ENCODE measurements around the gene TASP1.

- TF ChIP-seq, protein P1, sequence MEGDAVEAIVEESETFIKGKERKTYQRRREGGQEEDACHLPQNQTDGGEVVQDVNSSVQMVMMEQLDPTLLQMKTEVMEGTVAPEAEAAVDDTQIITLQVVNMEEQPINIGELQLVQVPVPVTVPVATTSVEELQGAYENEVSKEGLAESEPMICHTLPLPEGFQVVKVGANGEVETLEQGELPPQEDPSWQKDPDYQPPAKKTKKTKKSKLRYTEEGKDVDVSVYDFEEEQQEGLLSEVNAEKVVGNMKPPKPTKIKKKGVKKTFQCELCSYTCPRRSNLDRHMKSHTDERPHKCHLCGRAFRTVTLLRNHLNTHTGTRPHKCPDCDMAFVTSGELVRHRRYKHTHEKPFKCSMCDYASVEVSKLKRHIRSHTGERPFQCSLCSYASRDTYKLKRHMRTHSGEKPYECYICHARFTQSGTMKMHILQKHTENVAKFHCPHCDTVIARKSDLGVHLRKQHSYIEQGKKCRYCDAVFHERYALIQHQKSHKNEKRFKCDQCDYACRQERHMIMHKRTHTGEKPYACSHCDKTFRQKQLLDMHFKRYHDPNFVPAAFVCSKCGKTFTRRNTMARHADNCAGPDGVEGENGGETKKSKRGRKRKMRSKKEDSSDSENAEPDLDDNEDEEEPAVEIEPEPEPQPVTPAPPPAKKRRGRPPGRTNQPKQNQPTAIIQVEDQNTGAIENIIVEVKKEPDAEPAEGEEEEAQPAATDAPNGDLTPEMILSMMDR (IDR thresholded peaks at IDR 0.05; ENCODE audit: extremely low read depth in 1 of 2, insufficient read depth in 1 of 2, low read depth in 1 of 2, low read length in 2 of 2), result no peak
- TF ChIP-seq POLR2AphosphoS5 (IDR thresholded peaks at IDR 0.05; ENCODE audit: insufficient read depth, low read depth, low read length), result no peak
- TF ChIP-seq EZH2 (IDR thresholded peaks at IDR 0.05; ENCODE audit: borderline replicate concordance, low read depth, low read length, severe bottlenecking), result no peak
- no peak for TF ChIP-seq MYC (IDR thresholded peaks at IDR 0.05; ENCODE audit: low read depth, low read length)
- no peak for TF ChIP-seq POLR2A (IDR thresholded peaks at IDR 0.05; ENCODE audit: low read depth, low read length)
- TF ChIP-seq FOS (IDR thresholded peaks at IDR 0.05; ENCODE audit: borderline replicate concordance, insufficient read depth, low read length), result no peak
- no peak for TF ChIP-seq MAX (IDR thresholded peaks at IDR 0.05; ENCODE audit: insufficient read depth, insufficient read length)
Observed at GRCh38 chr20:13535627-13536026, 103.1 kb downstream of the TASP1 start.

Measured in endothelial cell of umbilical vein (primary cell).